RWPE2 (cell line): ENCODE data around the gene URB2.

ENCODE experiments used
- ATAC-seq: fragments of 200-7000 bp; cut with Tn5 transposase; 3 replicates; pipeline ENCODE4 v1.9.1; 2021; ENCODE audit warnings: low read depth
- DNase-seq: peaks from one replicate; pipeline ENCODE4 v3.0.0-alpha.2; 2020; ENCODE audit warnings: low spot score
- H3K27ac ChIP-seq: fragments of 450-650 bp; 2 replicates; pipeline ENCODE4 v1.5.1; 2017; ENCODE audit warnings: mild to moderate bottlenecking; ENCODE audit not compliant: poor library complexity, severe bottlenecking
- H3K27me3 ChIP-seq: fragments of 250-450 bp; sonication (Bioruptor Pico); 2 replicates; pipeline ENCODE4 v1.5.1; 2021; ENCODE audit warnings: mild to moderate bottlenecking, moderate library complexity; ENCODE audit not compliant: insufficient read depth, poor library complexity, severe bottlenecking
- H3K36me3 ChIP-seq: fragments of 250-450 bp; sonication (Bioruptor Pico); 2 replicates; pipeline ENCODE4 v1.5.1; 2020; ENCODE audit warnings: low read depth, mild to moderate bottlenecking, moderate library complexity
- H3K4me1 ChIP-seq: fragments of 250-450 bp; sonication (Bioruptor Pico); 2 replicates; pipeline ENCODE4 v1.5.1; 2021; ENCODE audit warnings: mild to moderate bottlenecking, moderate library complexity; ENCODE audit not compliant: insufficient read depth, poor library complexity, severe bottlenecking
- H3K4me3 ChIP-seq: fragments of 250-450 bp; sonication (Bioruptor Pico); 2 replicates; pipeline ENCODE4 v1.5.1; 2021; ENCODE audit warnings: mild to moderate bottlenecking, moderate library complexity; ENCODE audit not compliant: severe bottlenecking
- H3K9me3 ChIP-seq: fragments of 250-450 bp; sonication (Bioruptor Pico); 2 replicates; pipeline ENCODE4 v1.5.1; 2021; ENCODE audit warnings: mild to moderate bottlenecking, moderate library complexity; ENCODE audit not compliant: severe bottlenecking
- TF ChIP-seq, protein P1 (sequence below): fragments of 450-650 bp; IDR thresholded peaks from one replicate; pipeline ENCODE4 v1.5.1; 2017; ENCODE audit warnings: mild to moderate bottlenecking, moderate library complexity; ENCODE audit not compliant: poor library complexity, severe bottlenecking

URB2 gene

DNA sequence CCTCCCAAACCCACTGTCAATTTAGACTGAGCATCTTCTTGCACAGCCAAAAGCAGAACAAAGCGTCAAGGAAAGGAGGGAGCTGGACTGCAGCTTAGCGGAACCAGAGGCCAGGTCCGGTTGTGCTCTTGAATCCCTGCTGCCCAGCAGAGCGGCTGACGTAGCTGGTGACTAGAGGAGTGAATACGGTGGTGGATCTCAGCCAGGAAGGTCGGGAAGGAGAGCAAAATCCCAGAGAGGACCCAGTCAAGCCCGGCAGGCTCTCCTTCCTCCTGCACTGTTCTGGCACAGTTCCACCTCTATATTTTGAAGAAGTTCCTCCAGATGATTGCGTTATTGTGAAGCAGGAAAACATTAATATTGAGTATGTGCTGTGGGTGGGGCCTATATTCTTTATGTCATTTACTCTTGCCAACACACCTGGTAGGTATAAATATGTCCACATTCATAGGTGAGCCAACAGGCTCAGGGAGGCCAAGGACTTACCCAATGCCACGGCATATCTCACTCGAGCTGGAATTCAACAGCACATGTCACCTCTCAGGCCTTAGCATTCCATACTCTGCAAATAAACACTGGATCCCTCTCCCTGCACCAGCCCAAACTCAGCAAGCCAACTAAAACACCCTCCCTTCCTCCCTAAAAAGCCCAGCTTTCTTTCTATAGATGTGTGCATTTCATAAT is 43.9 kb upstream of the URB2 start:
- TF ChIP-seq, protein P1, sequence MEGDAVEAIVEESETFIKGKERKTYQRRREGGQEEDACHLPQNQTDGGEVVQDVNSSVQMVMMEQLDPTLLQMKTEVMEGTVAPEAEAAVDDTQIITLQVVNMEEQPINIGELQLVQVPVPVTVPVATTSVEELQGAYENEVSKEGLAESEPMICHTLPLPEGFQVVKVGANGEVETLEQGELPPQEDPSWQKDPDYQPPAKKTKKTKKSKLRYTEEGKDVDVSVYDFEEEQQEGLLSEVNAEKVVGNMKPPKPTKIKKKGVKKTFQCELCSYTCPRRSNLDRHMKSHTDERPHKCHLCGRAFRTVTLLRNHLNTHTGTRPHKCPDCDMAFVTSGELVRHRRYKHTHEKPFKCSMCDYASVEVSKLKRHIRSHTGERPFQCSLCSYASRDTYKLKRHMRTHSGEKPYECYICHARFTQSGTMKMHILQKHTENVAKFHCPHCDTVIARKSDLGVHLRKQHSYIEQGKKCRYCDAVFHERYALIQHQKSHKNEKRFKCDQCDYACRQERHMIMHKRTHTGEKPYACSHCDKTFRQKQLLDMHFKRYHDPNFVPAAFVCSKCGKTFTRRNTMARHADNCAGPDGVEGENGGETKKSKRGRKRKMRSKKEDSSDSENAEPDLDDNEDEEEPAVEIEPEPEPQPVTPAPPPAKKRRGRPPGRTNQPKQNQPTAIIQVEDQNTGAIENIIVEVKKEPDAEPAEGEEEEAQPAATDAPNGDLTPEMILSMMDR, result no peak
- Histone ChIP-seq H3K27ac (no peak overlapping the region), H3K4me1 (no peaks in the 10 kb centered on the region), H3K27me3 (no peaks in the 10 kb centered on the region), H3K36me3 (no peaks in the 10 kb centered on the region), H3K4me3 (no peak overlapping the region), H3K9me3 (no peaks in the 10 kb centered on the region)
- DNase-seq, result no peak
- ATAC-seq, result no peak

DNA sequence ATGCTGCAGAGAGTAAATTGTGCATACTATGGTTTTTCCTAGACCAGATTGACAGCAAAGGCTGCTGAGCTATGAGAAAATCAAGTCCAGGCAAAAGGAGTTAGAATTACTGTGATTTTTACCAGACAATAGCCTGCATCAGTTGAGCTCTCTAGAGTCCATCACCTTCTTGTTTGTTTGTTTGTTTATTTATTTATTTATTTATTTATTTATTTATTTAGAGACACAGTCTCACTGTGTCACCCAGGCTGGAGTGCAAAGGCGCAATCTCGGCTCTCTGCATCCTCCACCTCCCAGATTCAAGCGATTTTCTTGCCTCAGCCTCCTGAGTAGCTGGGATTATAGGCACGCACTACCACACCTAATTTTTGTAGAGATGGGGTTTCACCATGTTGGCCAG is 43.3 kb upstream of the URB2 start:
- Histone ChIP-seq H3K36me3 (no peaks in the 10 kb centered on the region), H3K27ac (no peak overlapping the region), H3K4me3 (no peak overlapping the region), H3K9me3 (no peaks in the 10 kb centered on the region), H3K4me1 (no peaks in the 10 kb centered on the region), H3K27me3 (no peaks in the 10 kb centered on the region)
- TF ChIP-seq, protein P1, result no peak
- DNase-seq (no peak), ATAC-seq (no peak)

DNA sequence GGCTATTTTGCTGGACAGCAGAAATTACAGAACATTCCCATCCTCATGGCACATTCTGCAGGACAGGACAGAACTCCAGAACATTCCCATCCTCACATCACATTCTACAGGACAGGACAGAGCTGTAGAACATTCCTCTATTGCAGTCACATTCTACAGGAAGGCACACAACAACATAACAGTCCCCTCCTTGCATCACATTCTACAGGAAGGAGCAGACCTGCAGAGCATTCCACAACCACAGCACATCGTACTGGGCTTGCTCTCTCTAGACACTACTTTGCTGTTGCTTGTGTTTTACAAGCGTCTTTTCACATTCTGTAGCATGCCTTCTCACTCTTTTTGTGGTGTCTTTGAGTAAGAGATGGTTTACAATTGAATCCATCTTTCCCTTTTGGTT is 40.7 kb upstream of the URB2 start:
- no peaks in the 10 kb centered on the region for H3K9me3 ChIP-seq
- no peaks in the 10 kb centered on the region for H3K4me1 ChIP-seq
- DNase-seq (no peak), ATAC-seq (no peak)
- H3K36me3 ChIP-seq, result no peaks in the 10 kb centered on the region
- TF ChIP-seq, protein P1, result no peak
- H3K27me3 ChIP-seq, result no peaks in the 10 kb centered on the region
- no peak overlapping the region for H3K4me3 ChIP-seq
- no peak overlapping the region for H3K27ac ChIP-seq

DNA sequence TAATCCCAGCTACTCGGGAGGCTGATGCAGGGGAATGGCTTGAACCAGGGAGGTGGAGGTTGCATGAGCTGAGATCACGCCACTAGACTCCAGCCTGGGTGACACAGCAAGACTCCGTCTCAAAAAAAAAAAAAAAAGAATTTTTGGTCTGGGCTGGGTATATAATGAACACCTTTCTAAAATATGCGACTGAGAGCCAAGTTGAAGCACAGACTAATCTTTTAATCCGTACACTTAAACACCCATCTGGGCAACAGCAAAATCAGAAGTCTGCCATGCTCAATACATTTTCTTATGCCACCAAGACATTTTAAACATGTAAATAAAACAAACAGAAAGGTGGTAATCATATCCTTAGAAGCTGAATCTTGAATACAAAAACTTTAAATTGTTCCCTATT is 35.9 kb upstream of the URB2 start:
- H3K27ac ChIP-seq, result no peak overlapping the region
- TF ChIP-seq, protein P1, result no peak
- no peaks in the 10 kb centered on the region for H3K36me3 ChIP-seq
- ATAC-seq (no peak), DNase-seq (no peak)
- H3K4me1 ChIP-seq, result no peaks in the 10 kb centered on the region
- no peaks in the 10 kb centered on the region for H3K27me3 ChIP-seq
- H3K9me3 ChIP-seq, result no peaks in the 10 kb centered on the region
- H3K4me3 ChIP-seq, result no peak overlapping the region

DNA sequence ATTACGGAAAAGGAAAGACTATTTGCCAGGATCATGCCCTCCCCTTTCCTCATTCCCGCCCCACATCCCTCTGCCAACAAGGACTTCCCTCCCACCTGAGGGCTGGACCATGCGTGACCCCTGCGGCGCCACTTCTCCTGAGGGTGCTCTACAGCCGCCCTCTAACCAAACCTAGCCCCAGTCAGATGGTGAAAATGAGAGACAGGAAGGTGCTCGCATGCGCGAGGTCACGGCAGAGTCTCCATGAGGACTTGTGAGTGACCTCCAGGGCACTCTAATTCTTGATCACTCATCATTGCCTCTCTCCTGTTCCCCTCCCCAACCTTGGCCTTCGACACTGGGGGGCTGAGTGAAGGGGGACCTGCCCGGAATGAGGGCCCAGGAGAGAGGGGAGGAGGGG is 32.2 kb upstream of the URB2 start:
- no peak for ATAC-seq
- H3K36me3 ChIP-seq, result no peaks in the 10 kb centered on the region
- TF ChIP-seq, protein P1, result no peak
- no peaks in the 10 kb centered on the region for H3K9me3 ChIP-seq
- no peak for DNase-seq
- no peaks in the 10 kb centered on the region for H3K27me3 ChIP-seq
- H3K4me3 ChIP-seq, result no peak overlapping the region
- H3K27ac ChIP-seq, result no peak overlapping the region
- no peaks in the 10 kb centered on the region for H3K4me1 ChIP-seq
